IMR-90 (cell line): ENCODE data around the gene LTN1. TPM values are rescaled to one million over a fixed set of nuclear protein-coding genes. Genes with fewer than 3 reads are reported as not detected.

Experiments
- ATAC-seq: fragments of 200-7000 bp; cut with Tn5 transposase; 2 replicates; pipeline ENCODE4 v1.9.1; 2020; ENCODE audit warnings: low read depth, mild to moderate bottlenecking, moderate library complexity
- BruUV-seq: library from RNA; stranded (reverse); fragments of 400-500 nt; replicated peaks from 2 replicates; lab custom pipeline; 2021; lab: Mats Ljungman, UMichigan
- CTCF ChIA-PET: fragments of 300-600 bp; formaldehyde crosslinking; extraction: SDS; loops from one replicate; lab custom pipeline; 2021; ENCODE audit warnings: antibody characterized with exemption; lab: Yijun Ruan, JAX
- POLR2A ChIA-PET: fragments of 300-600 bp; sonication (Branson Sonifier 250); formaldehyde crosslinking; loops from one replicate; lab custom pipeline; 2022; ENCODE audit warnings: antibody characterized with exemption; ENCODE audit not compliant: unreplicated experiment; lab: Charles Lee
- DNase-seq: peaks from one replicate; pipeline ENCODE4 v3.0.0; 2013
- H2AFZ ChIP-seq: replicated peaks from 2 replicates; pipeline ENCODE3; 2013; ENCODE audit warnings: low read length, mild to moderate bottlenecking; ENCODE audit not compliant: poor library complexity
- H2AK5ac ChIP-seq: 2 replicates; pipeline ENCODE4 v1.6.1; 2013; ENCODE audit warnings: low read depth, low read length, inconsistent platforms
- H2AK9ac ChIP-seq: replicated peaks from 2 replicates; pipeline ENCODE3; 2013; ENCODE audit warnings: mild to moderate bottlenecking, low read depth, low read length, moderate library complexity; ENCODE audit not compliant: poor library complexity
- H2BK120ac ChIP-seq: 2 replicates; pipeline ENCODE4 v1.6.1; 2013; ENCODE audit warnings: low read depth, low read length, inconsistent platforms
- H2BK15ac ChIP-seq: 3 replicates; pipeline ENCODE4 v1.6.1; 2013; ENCODE audit warnings: low read depth, low read length, inconsistent platforms
- H2BK20ac ChIP-seq: 2 replicates; pipeline ENCODE4 v1.6.1; 2013; ENCODE audit warnings: low read depth, mild to moderate bottlenecking, inconsistent platforms, low read length, moderate library complexity
- H2BK5ac ChIP-seq: 2 replicates; pipeline ENCODE4 v1.6.1; 2013; ENCODE audit warnings: mild to moderate bottlenecking, low read depth, low read length, inconsistent platforms; ENCODE audit not compliant: poor library complexity, severe bottlenecking
- H3K14ac ChIP-seq: replicated peaks from 2 replicates; pipeline ENCODE4 v1.6.1; 2013; ENCODE audit warnings: low read depth, low read length, inconsistent platforms
- H3K18ac ChIP-seq: 2 replicates; pipeline ENCODE4 v1.6.1; 2013; ENCODE audit warnings: low read depth, low read length, control low read depth
- H3K23ac ChIP-seq: 2 replicates; pipeline ENCODE4 v1.6.1; 2013; ENCODE audit warnings: low read depth, low read length, inconsistent platforms
- H3K27ac ChIP-seq: 2 replicates; pipeline ENCODE4 v1.5.1; 2013; ENCODE audit warnings: mild to moderate bottlenecking, control low read depth, low read length; ENCODE audit not compliant: insufficient read depth
- H3K27me3 ChIP-seq: 2 replicates; pipeline ENCODE4 v1.6.1; 2013; ENCODE audit warnings: low read length; ENCODE audit not compliant: control insufficient read depth, insufficient read depth
- H3K36me3 ChIP-seq: 2 replicates; pipeline ENCODE4 v1.6.1; 2013; ENCODE audit warnings: low read length, mixed read lengths; ENCODE audit not compliant: control insufficient read depth, insufficient read depth
- H3K4ac ChIP-seq: 2 replicates; pipeline ENCODE4 v1.6.1; 2013; ENCODE audit warnings: low read depth, low read length, inconsistent platforms
- H3K4me1 ChIP-seq: 2 replicates; pipeline ENCODE4 v1.6.1; 2013; ENCODE audit warnings: low read length, mixed read lengths; ENCODE audit not compliant: control insufficient read depth, insufficient read depth
- H3K4me2 ChIP-seq: 2 replicates; pipeline ENCODE4 v1.6.1; 2013; ENCODE audit warnings: low read depth, mild to moderate bottlenecking, control low read depth, low read length, moderate library complexity
- H3K4me3 ChIP-seq: 2 replicates; pipeline ENCODE4 v1.5.1; 2013; ENCODE audit warnings: low read depth, mild to moderate bottlenecking, control low read depth, low read length, moderate library complexity; ENCODE audit not compliant: insufficient read depth
- H3K56ac ChIP-seq: 2 replicates; pipeline ENCODE4 v1.6.1; 2013; ENCODE audit warnings: low read length, inconsistent platforms; ENCODE audit not compliant: insufficient read depth; ENCODE audit errors: extremely low read depth
- H3K79me1 ChIP-seq, 2 experiments: 2 replicates each; pipeline ENCODE4 v1.6.1; 2013; ENCODE audit warnings: low read length in 2 of 2, inconsistent platforms in 1 of 2, low read depth in 1 of 2
- H3K9ac ChIP-seq: 2 replicates; pipeline ENCODE4 v1.6.1; 2013; ENCODE audit warnings: low read depth, low read length, control low read depth
- H3K9me1 ChIP-seq: 2 replicates; pipeline ENCODE4 v1.6.1; 2013; ENCODE audit warnings: low read length, inconsistent platforms; ENCODE audit not compliant: insufficient read depth
- H3K9me3 ChIP-seq: 2 replicates; pipeline ENCODE4 v1.6.1; 2013; ENCODE audit warnings: low read length; ENCODE audit not compliant: control insufficient read depth, insufficient read depth
- H4K20me1 ChIP-seq: 2 replicates; pipeline ENCODE4 v1.6.1; 2013; ENCODE audit warnings: low read length, inconsistent platforms; ENCODE audit not compliant: insufficient read depth
- H4K5ac ChIP-seq: 2 replicates; pipeline ENCODE4 v1.6.1; 2013; ENCODE audit warnings: mild to moderate bottlenecking, low read depth, low read length, control low read depth
- H4K8ac ChIP-seq, 2 experiments: 2 replicates each; pipeline ENCODE4 v1.6.1; 2013; ENCODE audit warnings: low read depth in 2 of 2, low read length in 2 of 2, control low read depth in 1 of 2, inconsistent platforms in 1 of 2
- H4K91ac ChIP-seq: 2 replicates; pipeline ENCODE4 v1.6.1; 2013; ENCODE audit warnings: low read depth, low read length, inconsistent platforms; ENCODE audit not compliant: insufficient read depth
- CEBPB ChIP-seq: IDR thresholded peaks from 2 replicates; pipeline ENCODE4 v1.6.1; 2012; ENCODE audit warnings: low read depth, low read length, improper control_type of control experiment
- POLR2A ChIP-seq: IDR thresholded peaks from 2 replicates; pipeline ENCODE4 v1.6.1; 2012; ENCODE audit warnings: mild to moderate bottlenecking, low read depth, low read length
- RCOR1 ChIP-seq: IDR thresholded peaks from 2 replicates; pipeline ENCODE4 v1.6.1; 2012; ENCODE audit warnings: mild to moderate bottlenecking, low read length, improper control_type of control experiment; ENCODE audit not compliant: insufficient replicate concordance
- WGBS, 2 experiments: methylation state at CpG; one replicate each; pipeline versions ENCODE4 v1.1.5 to v1.1.7; 2013; ENCODE audit warnings: missing lambda C conversion rate in 2 of 2; ENCODE audit not compliant: insufficient read length in 1 of 2; ENCODE audit errors: extremely low coverage in 2 of 2; 5-methylcytosine and 5-hydroxymethylcytosine counted together
- dilution Hi-C: fragments of 300-500 bp; cut with HindIII; formaldehyde crosslinking; loops from one replicate; pipeline ENCODE4 v1.14.3; 2018; ENCODE audit warnings: low sequenced_read_pairs; ENCODE audit not compliant: unreplicated experiment
- in situ Hi-C: fragments of 300-500 bp; cut with MboI; formaldehyde crosslinking; loops from 3 replicates; pipeline ENCODE4 v1.14.3; 2019; ENCODE audit warnings: low sequenced_read_pairs, inconsistent platforms, mixed read lengths
- intact Hi-C: fragments of 100-400 bp; cut with micrococcal nuclease; formaldehyde crosslinking; loops from 2 replicates; pipeline ENCODE4 v1.10.0; 2022
- polyA plus RNA-seq, 3 experiments: library from polyadenylated mRNA; depleted of rRNA; stranded (reverse); fragments of >200 nt; gene quantifications; 2 replicates each; pipeline ENCODE4 v1.2.3, GENCODE V29; 2012; ENCODE audit warnings: low replicate concordance in 1 of 3
- total RNA-seq: library from RNA; depleted of rRNA; stranded (reverse); fragments of >200 nt; gene quantifications from 2 replicates; pipeline ENCODE4 v1.2.3, GENCODE V29; 2012
- TF ChIP-seq, protein P1 (sequence below): fragments of 150-350 bp; IDR thresholded peaks from 2 replicates; pipeline ENCODE4 v1.6.1; 2017; ENCODE audit warnings: mild to moderate bottlenecking, antibody characterized with exemption, low read length, low read depth

Gene LTN1
- total and polyA plus RNA-seq, 2 of the 4 experiments (the other 2 are of a cell fraction): 6.7 to 35.5 TPM

DNA sequence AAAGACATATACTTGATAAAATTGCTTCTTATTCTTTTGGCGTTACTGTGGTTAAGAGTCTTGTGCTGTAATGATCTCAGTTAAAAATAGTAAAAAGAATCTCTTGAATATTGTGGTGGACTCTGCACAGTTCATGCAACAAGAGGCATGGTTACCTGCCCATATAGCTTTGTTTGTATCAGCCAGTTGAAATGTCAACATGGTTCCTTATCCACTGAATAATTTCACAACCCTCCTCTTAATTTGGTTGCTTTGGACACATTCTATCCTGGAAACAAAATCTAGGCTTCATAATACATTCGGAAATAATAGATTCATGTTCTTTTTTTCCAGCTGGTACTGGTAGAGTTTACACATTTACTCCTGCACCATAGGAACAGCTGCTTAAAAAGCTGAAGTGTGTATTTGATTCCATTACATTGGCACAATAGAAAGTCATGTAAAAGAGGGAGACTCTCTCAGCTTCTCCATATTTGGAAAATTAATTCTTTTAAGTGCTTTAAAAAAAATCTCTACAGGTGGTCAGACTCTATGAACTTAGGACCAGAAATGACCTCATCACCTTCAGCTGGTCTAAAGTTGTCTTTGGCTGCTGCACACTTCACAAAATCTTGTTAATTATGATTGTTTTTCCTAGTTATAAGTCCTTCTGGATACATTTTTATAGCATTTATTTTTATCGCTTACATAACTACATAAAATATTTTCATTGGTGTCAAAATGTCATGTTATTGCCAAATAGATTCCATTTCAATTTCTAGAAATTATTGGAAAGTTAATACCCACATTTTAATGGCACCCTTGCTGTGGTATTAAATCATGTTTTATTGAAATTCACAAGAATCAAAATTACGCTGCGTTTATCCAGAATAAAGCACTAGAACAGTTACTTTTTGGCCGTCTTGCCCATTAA is 100.2 kb downstream of the LTN1 start (continued):
- TF ChIP-seq, protein P1, sequence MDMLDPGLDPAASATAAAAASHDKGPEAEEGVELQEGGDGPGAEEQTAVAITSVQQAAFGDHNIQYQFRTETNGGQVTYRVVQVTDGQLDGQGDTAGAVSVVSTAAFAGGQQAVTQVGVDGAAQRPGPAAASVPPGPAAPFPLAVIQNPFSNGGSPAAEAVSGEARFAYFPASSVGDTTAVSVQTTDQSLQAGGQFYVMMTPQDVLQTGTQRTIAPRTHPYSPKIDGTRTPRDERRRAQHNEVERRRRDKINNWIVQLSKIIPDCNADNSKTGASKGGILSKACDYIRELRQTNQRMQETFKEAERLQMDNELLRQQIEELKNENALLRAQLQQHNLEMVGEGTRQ: no peak

DNA sequence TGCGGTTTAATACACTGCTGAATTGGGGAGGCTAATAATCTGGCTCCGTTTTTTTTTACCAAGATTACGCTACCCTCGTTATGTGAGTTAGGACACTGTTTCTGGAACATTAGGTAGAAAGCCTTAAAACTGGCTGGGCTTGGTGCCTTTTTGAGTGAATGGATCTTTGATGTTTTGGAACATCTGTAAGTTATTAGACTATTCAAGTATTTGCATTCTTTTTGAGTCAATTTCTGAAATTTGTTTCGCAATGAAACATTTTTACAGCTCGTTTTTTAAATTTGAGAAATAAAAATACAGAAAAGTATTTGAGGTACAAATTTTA is 106.9 kb downstream of the LTN1 start:
- Histone ChIP-seq H4K20me1 (no peaks in the 10 kb centered on the region), H3K4ac (no peak overlapping the region), H3K36me3 (no peaks in the 10 kb centered on the region), H4K91ac (no peak overlapping the region), H3K18ac (no peak overlapping the region), H3K4me2 (no peak overlapping the region), H3K9me3 (no peaks in the 10 kb centered on the region), H3K27me3 (no peaks in the 10 kb centered on the region), H3K27ac (no peak overlapping the region), H3K9me1 (peaks cover 3% of the 10 kb centered on the region; the same call in 1 of the 2 replicates), H3K56ac (no peak overlapping the region), H2BK20ac (no peak overlapping the region; the same call in 1 of the 2 replicates), H3K23ac (no peak overlapping the region), H3K14ac (no peak overlapping the region), H2BK120ac (no peak overlapping the region), H3K4me1 (0 out of 2 replicates have a peak, but pooled peaks cover 2% of the 10 kb centered on the region), H4K5ac (peak overlapping the region; percentile 65; the same call in 1 of the 2 replicates), H2AFZ (no peak overlapping the region), H3K4me3 (no peak overlapping the region), H4K8ac (peak overlapping the region; percentile 58 to 84), H2BK15ac (no peak overlapping the region), H2BK5ac (no peak overlapping the region), H2AK5ac (no peak overlapping the region), H3K79me1 (peaks cover 8 to 10% of the 10 kb centered on the region in 2 experiments; a peak in 3 of 4 replicates), H3K9ac (no peak overlapping the region), H2AK9ac (no peak overlapping the region)
- in situ Hi-C loops: no loop called here
- ChIA-PET POLR2A (no interaction called here), CTCF (interaction anchor here (0.6 kb wide), 1 partner anchor 141 kb away, joined by 3 read pairs; no protein-coding TSS in a partner anchor)
- 95% methylated on average over 3 of the region's 6 CpGs; no CpG with 5 or more reads in 1 of the 2 experiments for WGBS, 2 experiments
- intact Hi-C loops: no loop called here
- dilution Hi-C loops: no loop called here
- no TSS peak for BruUV-seq
- TF ChIP-seq CEBPB: 0 out of 2 replicates have a peak, but pooled peaks have one; percentile 24
- no peak for TF ChIP-seq RCOR1
- no peak for TF ChIP-seq POLR2A
- DNase-seq (no peak), ATAC-seq (no peak)
